ENCODE results near the gene NTM.

DNA sequence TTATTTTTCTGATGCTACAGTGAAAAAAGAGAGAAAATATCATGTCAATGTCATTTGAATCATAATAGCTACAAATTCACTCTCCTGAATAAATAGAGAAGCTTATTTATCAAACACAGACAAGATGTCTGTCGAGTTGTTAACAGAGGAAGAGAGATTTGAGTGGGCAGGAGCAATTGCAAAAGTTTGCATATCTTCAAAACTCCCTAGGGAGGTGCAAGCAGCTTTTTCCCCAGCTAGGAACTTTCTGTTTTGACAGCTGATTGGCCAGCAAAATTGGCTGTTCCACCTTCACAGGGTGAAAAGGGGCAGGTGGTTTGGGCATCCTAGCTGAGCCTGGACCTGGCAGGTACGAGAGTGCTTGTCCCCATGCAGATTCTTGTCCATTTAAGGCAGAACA is 98.2 kb downstream of the NTM start:
- TF ChIP-seq, protein P1, sequence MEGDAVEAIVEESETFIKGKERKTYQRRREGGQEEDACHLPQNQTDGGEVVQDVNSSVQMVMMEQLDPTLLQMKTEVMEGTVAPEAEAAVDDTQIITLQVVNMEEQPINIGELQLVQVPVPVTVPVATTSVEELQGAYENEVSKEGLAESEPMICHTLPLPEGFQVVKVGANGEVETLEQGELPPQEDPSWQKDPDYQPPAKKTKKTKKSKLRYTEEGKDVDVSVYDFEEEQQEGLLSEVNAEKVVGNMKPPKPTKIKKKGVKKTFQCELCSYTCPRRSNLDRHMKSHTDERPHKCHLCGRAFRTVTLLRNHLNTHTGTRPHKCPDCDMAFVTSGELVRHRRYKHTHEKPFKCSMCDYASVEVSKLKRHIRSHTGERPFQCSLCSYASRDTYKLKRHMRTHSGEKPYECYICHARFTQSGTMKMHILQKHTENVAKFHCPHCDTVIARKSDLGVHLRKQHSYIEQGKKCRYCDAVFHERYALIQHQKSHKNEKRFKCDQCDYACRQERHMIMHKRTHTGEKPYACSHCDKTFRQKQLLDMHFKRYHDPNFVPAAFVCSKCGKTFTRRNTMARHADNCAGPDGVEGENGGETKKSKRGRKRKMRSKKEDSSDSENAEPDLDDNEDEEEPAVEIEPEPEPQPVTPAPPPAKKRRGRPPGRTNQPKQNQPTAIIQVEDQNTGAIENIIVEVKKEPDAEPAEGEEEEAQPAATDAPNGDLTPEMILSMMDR (conservative IDR thresholded peaks at IDR 0.05) = no peak
- no peak for TF ChIP-seq ZFX (IDR thresholded peaks at IDR 0.05)

All from C4-2B (cell line).